ENCODE data around the gene ASPM.
"Not testable (repeated sequence)": the region's sequence is repeated elsewhere in the genome, so short reads cannot be mapped to it uniquely, and the experiment has no call there.

The ASPM gene

DNA sequence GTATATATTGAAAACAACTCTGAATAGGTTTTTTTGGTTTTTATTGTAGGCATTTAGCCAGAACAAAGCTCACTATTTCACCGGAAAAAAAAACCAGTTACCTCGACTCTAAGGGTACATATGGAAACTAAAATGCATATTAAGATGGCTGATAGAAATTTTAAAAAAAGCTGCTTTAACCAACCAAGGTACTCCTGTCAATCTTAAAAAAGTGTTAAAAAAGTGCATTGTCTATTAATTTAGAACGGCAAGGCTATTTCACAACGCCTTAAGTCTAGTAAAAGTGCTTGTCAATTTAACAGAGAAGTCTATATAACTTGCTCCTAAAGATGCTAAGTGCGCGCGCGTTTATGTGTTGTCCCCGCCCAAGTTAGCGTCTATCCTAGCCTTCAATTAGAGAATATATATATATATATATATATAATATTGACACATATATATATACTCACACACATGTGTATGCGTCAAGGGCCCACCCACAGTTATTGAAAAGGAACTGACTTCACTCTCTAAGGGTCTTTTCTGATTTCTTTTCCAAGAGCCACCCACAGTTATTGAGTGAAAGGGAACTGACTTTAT lies 934 bp downstream of the ASPM start:
- no peak for DNase-seq (ENCODE audit: low spot score)

DNA sequence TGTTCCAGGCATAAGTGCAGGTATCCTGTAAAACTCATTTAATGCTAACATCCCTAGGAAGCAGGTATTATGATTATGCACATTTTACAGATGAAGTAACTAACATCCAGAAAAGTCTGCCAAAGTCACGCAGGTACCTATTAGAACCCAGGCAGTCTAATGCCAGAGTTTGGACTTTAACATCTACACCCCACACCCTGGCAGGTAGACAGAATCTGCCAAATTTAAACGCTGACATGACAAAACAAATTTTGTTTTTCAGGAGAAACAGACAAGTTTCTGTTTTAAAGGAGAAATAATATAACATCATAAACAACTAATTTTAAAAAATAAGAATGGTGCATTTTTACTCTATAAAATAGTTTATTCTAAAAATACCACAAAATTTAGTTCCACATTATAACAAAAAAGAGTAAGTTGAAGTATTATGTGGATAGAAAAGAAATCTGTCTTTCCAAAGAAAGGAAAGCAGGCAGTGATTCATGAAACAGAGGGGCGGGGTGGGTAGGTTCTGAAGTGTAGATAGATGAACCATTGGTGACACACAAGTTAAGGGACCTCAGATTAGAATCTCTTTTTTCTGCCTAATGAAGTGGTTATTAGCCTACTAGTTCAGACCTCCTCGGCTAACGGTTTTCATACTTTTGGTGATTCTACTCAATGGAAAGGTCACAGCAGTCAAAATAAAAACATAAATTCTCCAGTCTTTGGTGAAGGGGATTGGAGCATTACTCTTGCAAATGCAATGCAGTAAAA lies 1.7 kb downstream of the ASPM start:
- DNase-seq (ENCODE audit: low spot score) = peak; percentile 15

- no peak for DNase-seq (ENCODE audit: low spot score)
Observed at GRCh38 chr1:197143276-197143675, 3.2 kb downstream of the ASPM start.

GRCh38 chr1:197141575-197141974 lies 4.9 kb downstream of the ASPM start:
- no peak for DNase-seq (ENCODE audit: low spot score)

DNA sequence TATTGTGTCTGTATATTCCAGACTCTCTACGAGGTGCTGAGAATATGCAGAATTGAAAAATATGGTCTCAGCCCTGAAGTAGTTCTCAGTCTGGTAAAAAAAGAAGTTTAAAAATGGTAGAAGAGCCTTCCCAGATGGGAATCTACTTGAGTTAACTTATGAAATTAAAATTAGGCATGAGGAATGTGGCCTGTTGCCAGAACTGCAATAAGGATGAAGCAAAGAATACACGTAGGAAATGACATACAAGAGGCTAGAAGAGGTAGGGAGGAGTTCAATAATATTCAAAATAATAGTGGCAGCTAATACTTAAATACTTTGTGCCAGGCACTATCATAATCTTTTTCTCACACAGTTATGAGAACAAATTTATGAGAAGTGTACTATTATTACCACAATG lies 6.3 kb downstream of the ASPM start:
- DNase-seq (ENCODE audit: low spot score) = no peak

- DNase-seq (ENCODE audit: low spot score) = no peak
Observed at GRCh38 chr1:197139169-197139568, 7.3 kb downstream of the ASPM start.

GRCh38 chr1:197137322-197137721 lies 9.1 kb downstream of the ASPM start:
- no peak for DNase-seq (ENCODE audit: low spot score)

DNA sequence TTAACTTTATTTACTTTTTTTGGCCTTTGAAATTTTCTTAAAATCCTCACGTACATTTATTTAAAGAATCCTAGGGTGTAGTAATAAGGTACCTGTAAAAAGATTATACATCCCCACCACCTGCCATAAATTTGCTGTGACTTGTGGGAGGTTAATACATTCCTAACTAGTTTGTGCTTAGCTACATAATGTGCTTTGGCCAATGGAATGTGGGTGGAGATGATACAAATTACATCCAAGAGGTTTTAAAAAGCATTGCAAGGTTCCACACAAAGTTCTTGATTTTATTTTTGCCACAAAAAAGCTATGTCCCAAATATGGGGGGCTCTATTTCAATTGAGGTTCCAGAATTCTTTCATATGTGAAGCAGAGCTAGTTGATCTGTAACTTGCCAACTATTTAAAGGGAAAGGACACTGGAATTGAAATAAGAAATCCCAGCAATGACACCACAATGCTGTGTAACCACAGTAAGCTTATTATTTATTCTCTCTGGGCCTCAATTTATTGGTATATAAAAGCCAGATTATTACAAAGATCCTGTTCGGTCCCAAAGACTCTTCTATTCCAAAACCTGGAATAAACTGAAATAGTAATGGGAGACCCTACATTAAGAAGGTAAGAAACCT lies 15.7 kb downstream of the ASPM start:
- DNase-seq (ENCODE audit: low spot score) = no peak

DNA sequence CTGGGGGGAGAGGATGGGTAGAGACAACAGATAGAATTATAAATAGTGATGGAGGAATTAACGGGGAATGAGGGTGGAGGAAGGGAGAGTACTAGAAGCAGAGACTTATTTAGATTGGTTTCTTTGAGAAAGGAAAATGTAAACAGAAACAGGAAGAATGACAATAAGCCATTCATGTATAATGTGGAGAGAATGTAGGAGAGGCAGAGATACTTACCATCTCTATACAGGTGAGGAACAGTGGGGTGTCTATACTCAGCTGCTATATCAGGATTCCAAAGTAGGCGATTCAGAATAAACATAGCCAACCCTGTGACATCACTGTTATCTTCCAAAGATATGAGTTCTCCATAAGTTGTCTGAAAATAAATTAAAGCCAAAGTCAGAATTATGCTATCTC lies 16.8 kb downstream of the ASPM start:
- no peak for DNase-seq (ENCODE audit: low spot score)

- DNase-seq (ENCODE audit: low spot score) = no peak
Observed at GRCh38 chr1:197127246-197127912, 19.1 kb downstream of the ASPM start.

DNA sequence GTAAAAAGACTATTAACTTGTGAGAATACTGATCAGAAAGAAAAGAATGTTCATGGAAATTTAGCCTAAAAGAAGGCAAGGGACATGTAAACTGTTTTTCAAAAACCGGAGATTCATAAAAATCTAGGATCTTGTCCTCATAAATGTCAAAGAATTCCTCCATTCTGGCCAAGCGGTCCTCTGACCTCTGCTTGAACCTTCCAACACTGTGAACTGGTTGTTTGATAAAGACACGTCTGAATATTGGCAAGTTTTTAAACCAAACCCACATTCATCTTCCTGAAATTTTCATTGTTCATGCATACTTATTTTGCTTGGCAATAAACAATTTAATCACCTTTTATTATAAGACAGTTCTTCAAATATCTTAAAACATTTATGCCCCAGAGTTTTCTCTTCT lies 19.8 kb downstream of the ASPM start:
- DNase-seq (ENCODE audit: low spot score) = no peak

- no peak for DNase-seq (ENCODE audit: low spot score)
Observed at GRCh38 chr1:197124376-197124775, 22.1 kb downstream of the ASPM start.

DNA sequence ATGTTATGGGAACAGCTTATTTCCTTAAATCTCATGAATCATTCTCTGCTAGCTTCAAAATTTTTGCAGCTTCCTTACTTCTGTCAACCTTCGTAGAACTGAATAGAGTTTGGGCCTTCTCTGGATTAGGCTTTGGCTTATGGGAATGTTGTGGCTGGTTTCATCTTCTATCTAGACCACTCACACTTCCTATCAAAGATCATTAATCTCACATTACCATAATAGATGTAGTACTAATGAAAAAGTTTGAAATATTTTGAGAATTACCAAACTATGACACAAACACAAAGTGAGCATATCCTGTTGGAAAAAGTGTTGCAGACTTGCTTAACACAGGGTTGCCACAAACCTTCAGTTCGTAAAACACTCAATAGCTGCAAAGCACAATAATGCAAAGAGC lies 30.3 kb downstream of the ASPM start:
- DNase-seq (ENCODE audit: low spot score) = no peak

- DNase-seq (ENCODE audit: low spot score) = no peak
Observed at GRCh38 chr1:197106869-197107268, 39.6 kb downstream of the ASPM start.

DNA sequence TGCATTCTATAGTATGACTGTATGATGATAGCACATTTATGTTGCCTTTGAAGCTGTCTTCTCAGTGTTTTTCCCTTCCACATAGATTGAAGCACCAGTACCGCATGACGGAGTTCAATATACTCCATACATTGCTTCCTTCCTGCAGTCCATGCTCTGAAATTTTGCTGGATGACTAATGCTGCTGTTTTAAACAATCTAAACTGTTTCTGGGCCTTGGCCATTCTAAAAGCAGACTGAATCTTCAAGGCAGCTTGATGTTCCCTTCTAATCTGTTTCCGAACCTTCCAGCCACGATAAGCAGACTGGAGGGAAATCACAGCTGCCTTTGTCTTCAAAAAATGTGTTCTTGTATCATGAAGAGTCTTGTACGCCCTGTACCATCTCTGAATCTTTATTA lies 43.2 kb downstream of the ASPM start:
- no peak for DNase-seq (ENCODE audit: low spot score)

GRCh38 chr1:197101978-197102377 lies 44.5 kb downstream of the ASPM start:
- no peak for DNase-seq (ENCODE audit: low spot score)

- DNase-seq (ENCODE audit: low spot score) = no peak
Observed at GRCh38 chr1:197100677-197101076, 45.8 kb downstream of the ASPM start.

DNA sequence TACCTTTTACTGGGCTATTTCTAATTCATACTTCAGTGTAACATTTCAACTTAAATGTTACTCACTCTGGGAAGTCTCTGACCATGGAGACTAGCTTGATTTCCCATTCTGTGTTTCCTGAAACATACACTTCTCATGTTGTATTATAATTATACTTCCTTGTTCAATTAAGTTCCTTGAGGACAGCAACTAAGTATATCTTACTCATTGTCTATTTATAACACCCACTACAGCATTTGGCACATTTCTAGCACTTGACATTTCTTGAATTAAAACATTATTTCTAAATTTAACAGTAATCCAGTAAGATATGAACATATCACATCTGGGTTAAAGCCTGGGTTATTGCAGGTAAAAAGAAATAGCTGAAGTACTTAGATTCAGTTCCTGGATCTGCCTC lies 47.0 kb downstream of the ASPM start:
- no peak for DNase-seq (ENCODE audit: low spot score)

- not testable (repeated sequence) for DNase-seq (ENCODE audit: low spot score)
Observed at GRCh38 chr1:197096971-197097370, 49.5 kb downstream of the ASPM start.

DNA sequence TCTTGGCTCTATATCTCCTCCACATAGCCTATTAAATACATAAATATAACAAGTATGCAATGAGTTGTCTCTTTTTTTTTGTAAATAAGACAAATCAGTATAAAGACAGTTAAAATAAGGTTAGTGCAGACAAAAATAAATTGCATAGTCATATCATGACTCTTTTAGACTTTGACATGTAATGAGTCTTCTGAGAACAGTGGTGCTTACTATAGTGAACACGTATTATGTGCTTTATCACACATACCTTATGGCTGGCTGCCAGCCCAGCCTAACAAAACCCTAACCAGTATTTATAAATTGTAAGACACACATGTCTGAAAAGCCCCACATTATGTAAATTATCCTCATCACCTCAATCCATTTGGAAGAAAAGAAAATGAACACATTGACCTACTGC lies 50.3 kb downstream of the ASPM start:
- DNase-seq (ENCODE audit: low spot score) = no peak

GRCh38 chr1:197093226-197093885 lies 53.1 kb downstream of the ASPM start:
- no peak for DNase-seq (ENCODE audit: low spot score)

- no peak for DNase-seq (ENCODE audit: low spot score)
Observed at GRCh38 chr1:197092491-197093023, 53.9 kb downstream of the ASPM start.
